ENCODE data around the gene USH2A.

DNA sequence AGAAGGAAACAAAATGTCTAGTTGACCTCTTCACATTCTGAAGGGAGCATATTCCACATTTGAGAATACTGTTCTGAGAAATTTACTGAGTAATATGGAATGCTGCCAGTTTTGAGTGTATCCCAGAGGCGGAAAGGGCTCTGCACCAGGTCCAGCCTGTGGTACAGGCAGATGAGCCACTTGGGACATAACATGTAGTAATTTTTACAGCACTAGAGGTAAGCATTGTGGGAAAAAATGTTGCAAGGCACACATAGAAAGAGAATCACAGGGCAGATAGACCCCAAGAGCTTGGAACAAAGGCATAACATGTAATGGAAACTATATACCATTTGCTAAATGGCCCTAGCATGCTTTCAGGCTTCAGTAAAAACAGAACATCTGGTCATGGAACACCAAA lies 228.5 kb downstream of the USH2A start:
- TF ChIP-seq POLR2A (IDR thresholded peaks at IDR 0.05; ENCODE audit: low read length) (no peak), GATA1 (IDR thresholded peaks at IDR 0.05; ENCODE audit: low read depth, low read length) (no peak)
